T1000 (cell line): ENCODE data around the gene HOXB6.

ENCODE experiments used
- DNase-seq: peaks from one replicate; lab custom pipeline; 2025; ENCODE audit warnings: mixed read lengths; lab: John Stamatoyannopoulos, UW

HOXB6 gene

GRCh38 chr17:48634493-48635208 is 29.9 kb upstream of the HOXB6 start:
- DNase-seq, result no peak

- no peak for DNase-seq
Observed at GRCh38 chr17:48633266-48633677, 28.5 kb upstream of the HOXB6 start.

- no peak for DNase-seq
Observed at GRCh38 chr17:48632579-48633265, 27.9 kb upstream of the HOXB6 start.

- no peak for DNase-seq
Observed at GRCh38 chr17:48631693-48632578, 27.1 kb upstream of the HOXB6 start.

- no peak for DNase-seq
Observed at GRCh38 chr17:48630925-48631692, 26.3 kb upstream of the HOXB6 start.

- no peak for DNase-seq
Observed at GRCh38 chr17:48630009-48630924, 25.5 kb upstream of the HOXB6 start.

GRCh38 chr17:48629411-48629759 is 24.6 kb upstream of the HOXB6 start:
- no peak for DNase-seq

GRCh38 chr17:48628649-48629410 is 24.0 kb upstream of the HOXB6 start:
- no peak for DNase-seq

GRCh38 chr17:48627623-48628521 is 23.1 kb upstream of the HOXB6 start:
- no peak for DNase-seq

GRCh38 chr17:48627118-48627597 is 22.4 kb upstream of the HOXB6 start:
- no peak for DNase-seq

GRCh38 chr17:48626245-48627117 is 21.7 kb upstream of the HOXB6 start, which contains the start of gene HOXB9:
Gene HOXB9, minus strand, starts transcription at chr17:48626358. Its CDS starts 89 bp downstream, at chr17:48626269.
- no peak for DNase-seq

GRCh38 chr17:48625495-48626244 is 20.9 kb upstream of the HOXB6 start:
- DNase-seq, result no peak

GRCh38 chr17:48624544-48625494 is 20.0 kb upstream of the HOXB6 start:
- DNase-seq, result no peak

GRCh38 chr17:48624118-48624517 is 19.3 kb upstream of the HOXB6 start:
- DNase-seq, result no peak

GRCh38 chr17:48623583-48623982 is 18.8 kb upstream of the HOXB6 start:
- no peak for DNase-seq

- no peak for DNase-seq
Observed at GRCh38 chr17:48622857-48623256, 18.1 kb upstream of the HOXB6 start.
